Measurements from ENCODE around the gene BRSK1. TPM values are rescaled to one million over a fixed set of nuclear protein-coding genes. Genes with fewer than 3 reads are reported as not detected.
A peak's percentile ranks its signal among the peaks of the same experiment; 100 is the strongest.

The BRSK1 gene
- total and polyA plus RNA-seq, 2 of the 8 experiments (the other 6 are each of a cell fraction or from before 2014, with no cell fraction given): 27.6 to 32.7 TPM

DNA sequence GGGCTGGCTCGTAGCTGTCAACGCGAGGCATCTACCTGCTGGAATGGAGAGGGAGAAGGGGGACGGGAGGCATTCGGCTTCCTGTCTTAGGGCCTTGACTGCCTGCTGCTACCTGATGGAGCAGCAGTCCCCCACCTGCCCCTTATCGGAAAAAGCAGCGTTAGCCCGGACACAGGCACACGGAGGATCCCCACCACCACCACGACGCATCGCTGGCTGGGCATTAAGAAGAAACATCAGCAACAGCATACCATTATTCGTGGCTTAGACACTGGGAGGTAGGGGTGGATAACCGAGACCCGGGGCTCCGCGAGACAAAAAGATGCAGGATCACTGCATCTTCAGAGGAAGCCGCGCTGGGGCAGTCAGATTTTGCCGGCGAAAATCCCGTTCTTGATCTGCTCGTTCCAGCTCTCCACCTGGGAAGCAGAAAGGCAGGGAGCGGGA, 69.6 kb downstream of the BRSK1 start (continued):
- TF ChIP-seq, protein P1, sequence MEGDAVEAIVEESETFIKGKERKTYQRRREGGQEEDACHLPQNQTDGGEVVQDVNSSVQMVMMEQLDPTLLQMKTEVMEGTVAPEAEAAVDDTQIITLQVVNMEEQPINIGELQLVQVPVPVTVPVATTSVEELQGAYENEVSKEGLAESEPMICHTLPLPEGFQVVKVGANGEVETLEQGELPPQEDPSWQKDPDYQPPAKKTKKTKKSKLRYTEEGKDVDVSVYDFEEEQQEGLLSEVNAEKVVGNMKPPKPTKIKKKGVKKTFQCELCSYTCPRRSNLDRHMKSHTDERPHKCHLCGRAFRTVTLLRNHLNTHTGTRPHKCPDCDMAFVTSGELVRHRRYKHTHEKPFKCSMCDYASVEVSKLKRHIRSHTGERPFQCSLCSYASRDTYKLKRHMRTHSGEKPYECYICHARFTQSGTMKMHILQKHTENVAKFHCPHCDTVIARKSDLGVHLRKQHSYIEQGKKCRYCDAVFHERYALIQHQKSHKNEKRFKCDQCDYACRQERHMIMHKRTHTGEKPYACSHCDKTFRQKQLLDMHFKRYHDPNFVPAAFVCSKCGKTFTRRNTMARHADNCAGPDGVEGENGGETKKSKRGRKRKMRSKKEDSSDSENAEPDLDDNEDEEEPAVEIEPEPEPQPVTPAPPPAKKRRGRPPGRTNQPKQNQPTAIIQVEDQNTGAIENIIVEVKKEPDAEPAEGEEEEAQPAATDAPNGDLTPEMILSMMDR (IDR thresholded peaks at IDR 0.05; ENCODE audit: control extremely low read depth in 1 of 3, insufficient read depth in 1 of 3, low read depth in 1 of 3, low read length in 3 of 3): 0 out of 4 replicates have a peak, but pooled peaks of 1 of the 3 experiments have one; percentile 0
- TF ChIP-seq CBX8 (IDR thresholded peaks at IDR 0.05; ENCODE audit: borderline replicate concordance, low read depth, low read length): no peak
- TF ChIP-seq, protein P2, sequence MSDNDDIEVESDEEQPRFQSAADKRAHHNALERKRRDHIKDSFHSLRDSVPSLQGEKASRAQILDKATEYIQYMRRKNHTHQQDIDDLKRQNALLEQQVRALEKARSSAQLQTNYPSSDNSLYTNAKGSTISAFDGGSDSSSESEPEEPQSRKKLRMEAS (IDR thresholded peaks at IDR 0.05): no peak
- 0 out of 2 replicates have a peak, but pooled peaks have one; percentile 26 for TF ChIP-seq POLR2AphosphoS5 (IDR thresholded peaks at IDR 0.05; ENCODE audit: low read depth, low read length)
- TF ChIP-seq RNF2 (IDR thresholded peaks at IDR 0.05; ENCODE audit: borderline replicate concordance, low read depth, low read length, missing control alignments, poor library complexity, severe bottlenecking): no peak
